IMR-90 (cell line): ENCODE measurements around the gene MEIKIN. TPM values are rescaled to one million over a fixed set of nuclear protein-coding genes. Genes with fewer than 3 reads are reported as not detected.

ENCODE experiments used
- ATAC-seq: fragments of 200-7000 bp; cut with Tn5 transposase; 2 replicates; pipeline ENCODE4 v1.9.1; 2020; ENCODE audit warnings: low read depth, mild to moderate bottlenecking, moderate library complexity
- BruUV-seq: library from RNA; stranded (reverse); fragments of 400-500 nt; replicated peaks from 2 replicates; lab custom pipeline; 2021; lab: Mats Ljungman, UMichigan
- CTCF ChIA-PET: fragments of 300-600 bp; formaldehyde crosslinking; extraction: SDS; loops from one replicate; lab custom pipeline; 2021; ENCODE audit warnings: antibody characterized with exemption; lab: Yijun Ruan, JAX
- POLR2A ChIA-PET: fragments of 300-600 bp; sonication (Branson Sonifier 250); formaldehyde crosslinking; loops from one replicate; lab custom pipeline; 2022; ENCODE audit warnings: antibody characterized with exemption; ENCODE audit not compliant: unreplicated experiment; lab: Charles Lee
- DNase-seq: peaks from one replicate; pipeline ENCODE4 v3.0.0; 2013
- H2AFZ ChIP-seq: replicated peaks from 2 replicates; pipeline ENCODE3; 2013; ENCODE audit warnings: low read length, mild to moderate bottlenecking; ENCODE audit not compliant: poor library complexity
- H2AK5ac ChIP-seq: 2 replicates; pipeline ENCODE4 v1.6.1; 2013; ENCODE audit warnings: low read depth, low read length, inconsistent platforms
- H2AK9ac ChIP-seq: replicated peaks from 2 replicates; pipeline ENCODE3; 2013; ENCODE audit warnings: mild to moderate bottlenecking, low read depth, low read length, moderate library complexity; ENCODE audit not compliant: poor library complexity
- H2BK120ac ChIP-seq: 2 replicates; pipeline ENCODE4 v1.6.1; 2013; ENCODE audit warnings: low read depth, low read length, inconsistent platforms
- H2BK15ac ChIP-seq: 3 replicates; pipeline ENCODE4 v1.6.1; 2013; ENCODE audit warnings: low read depth, low read length, inconsistent platforms
- H2BK20ac ChIP-seq: 2 replicates; pipeline ENCODE4 v1.6.1; 2013; ENCODE audit warnings: low read depth, mild to moderate bottlenecking, inconsistent platforms, low read length, moderate library complexity
- H2BK5ac ChIP-seq: 2 replicates; pipeline ENCODE4 v1.6.1; 2013; ENCODE audit warnings: mild to moderate bottlenecking, low read depth, low read length, inconsistent platforms; ENCODE audit not compliant: poor library complexity, severe bottlenecking
- H3K14ac ChIP-seq: replicated peaks from 2 replicates; pipeline ENCODE4 v1.6.1; 2013; ENCODE audit warnings: low read depth, low read length, inconsistent platforms
- H3K18ac ChIP-seq: 2 replicates; pipeline ENCODE4 v1.6.1; 2013; ENCODE audit warnings: low read depth, low read length, control low read depth
- H3K23ac ChIP-seq: 2 replicates; pipeline ENCODE4 v1.6.1; 2013; ENCODE audit warnings: low read depth, low read length, inconsistent platforms
- H3K27ac ChIP-seq: 2 replicates; pipeline ENCODE4 v1.5.1; 2013; ENCODE audit warnings: mild to moderate bottlenecking, control low read depth, low read length; ENCODE audit not compliant: insufficient read depth
- H3K27me3 ChIP-seq: 2 replicates; pipeline ENCODE4 v1.6.1; 2013; ENCODE audit warnings: low read length; ENCODE audit not compliant: control insufficient read depth, insufficient read depth
- H3K36me3 ChIP-seq: 2 replicates; pipeline ENCODE4 v1.6.1; 2013; ENCODE audit warnings: low read length, mixed read lengths; ENCODE audit not compliant: control insufficient read depth, insufficient read depth
- H3K4ac ChIP-seq: 2 replicates; pipeline ENCODE4 v1.6.1; 2013; ENCODE audit warnings: low read depth, low read length, inconsistent platforms
- H3K4me1 ChIP-seq: 2 replicates; pipeline ENCODE4 v1.6.1; 2013; ENCODE audit warnings: low read length, mixed read lengths; ENCODE audit not compliant: control insufficient read depth, insufficient read depth
- H3K4me2 ChIP-seq: 2 replicates; pipeline ENCODE4 v1.6.1; 2013; ENCODE audit warnings: low read depth, mild to moderate bottlenecking, control low read depth, low read length, moderate library complexity
- H3K4me3 ChIP-seq: 2 replicates; pipeline ENCODE4 v1.5.1; 2013; ENCODE audit warnings: low read depth, mild to moderate bottlenecking, control low read depth, low read length, moderate library complexity; ENCODE audit not compliant: insufficient read depth
- H3K56ac ChIP-seq: 2 replicates; pipeline ENCODE4 v1.6.1; 2013; ENCODE audit warnings: low read length, inconsistent platforms; ENCODE audit not compliant: insufficient read depth; ENCODE audit errors: extremely low read depth
- H3K79me1 ChIP-seq, 2 experiments: 2 replicates each; pipeline ENCODE4 v1.6.1; 2013; ENCODE audit warnings: low read length in 2 of 2, inconsistent platforms in 1 of 2, low read depth in 1 of 2
- H3K9ac ChIP-seq: 2 replicates; pipeline ENCODE4 v1.6.1; 2013; ENCODE audit warnings: low read depth, low read length, control low read depth
- H3K9me1 ChIP-seq: 2 replicates; pipeline ENCODE4 v1.6.1; 2013; ENCODE audit warnings: low read length, inconsistent platforms; ENCODE audit not compliant: insufficient read depth
- H3K9me3 ChIP-seq: 2 replicates; pipeline ENCODE4 v1.6.1; 2013; ENCODE audit warnings: low read length; ENCODE audit not compliant: control insufficient read depth, insufficient read depth
- H4K20me1 ChIP-seq: 2 replicates; pipeline ENCODE4 v1.6.1; 2013; ENCODE audit warnings: low read length, inconsistent platforms; ENCODE audit not compliant: insufficient read depth
- H4K5ac ChIP-seq: 2 replicates; pipeline ENCODE4 v1.6.1; 2013; ENCODE audit warnings: mild to moderate bottlenecking, low read depth, low read length, control low read depth
- H4K8ac ChIP-seq, 2 experiments: 2 replicates each; pipeline ENCODE4 v1.6.1; 2013; ENCODE audit warnings: low read depth in 2 of 2, low read length in 2 of 2, control low read depth in 1 of 2, inconsistent platforms in 1 of 2
- H4K91ac ChIP-seq: 2 replicates; pipeline ENCODE4 v1.6.1; 2013; ENCODE audit warnings: low read depth, low read length, inconsistent platforms; ENCODE audit not compliant: insufficient read depth
- BHLHE40 ChIP-seq: fragments of 150-350 bp; IDR thresholded peaks from 2 replicates; pipeline ENCODE4 v1.6.1; 2016; ENCODE audit warnings: mild to moderate bottlenecking, low read depth, low read length
- CEBPB ChIP-seq: IDR thresholded peaks from 2 replicates; pipeline ENCODE4 v1.6.1; 2012; ENCODE audit warnings: low read depth, low read length, improper control_type of control experiment
- CHD1 ChIP-seq: IDR thresholded peaks from 2 replicates; pipeline ENCODE4 v1.6.1; 2012; ENCODE audit warnings: low read depth, low read length, improper control_type of control experiment
- FOS ChIP-seq: fragments of 150-350 bp; IDR thresholded peaks from 2 replicates; pipeline ENCODE4 v1.6.1; 2016; ENCODE audit warnings: low read depth, low read length
- MAZ ChIP-seq: IDR thresholded peaks from 2 replicates; pipeline ENCODE4 v1.6.1; 2012; ENCODE audit warnings: low read depth, mild to moderate bottlenecking, low read length, improper control_type of control experiment, moderate library complexity, borderline replicate concordance
- MXI1 ChIP-seq: IDR thresholded peaks from 2 replicates; pipeline ENCODE4 v1.6.1; 2012; ENCODE audit warnings: low read depth, mild to moderate bottlenecking, low read length, moderate library complexity, borderline replicate concordance
- NFE2L2 ChIP-seq: fragments of 150-350 bp; IDR thresholded peaks from 2 replicates; pipeline ENCODE4 v1.6.1; 2016; ENCODE audit warnings: low read depth, mild to moderate bottlenecking, low read length
- POLR2A ChIP-seq: IDR thresholded peaks from 2 replicates; pipeline ENCODE4 v1.6.1; 2012; ENCODE audit warnings: mild to moderate bottlenecking, low read depth, low read length
- RAD21 ChIP-seq: IDR thresholded peaks from 2 replicates; pipeline ENCODE4 v1.6.1; 2012; ENCODE audit warnings: low read length, improper control_type of control experiment
- RCOR1 ChIP-seq: IDR thresholded peaks from 2 replicates; pipeline ENCODE4 v1.6.1; 2012; ENCODE audit warnings: mild to moderate bottlenecking, low read length, improper control_type of control experiment; ENCODE audit not compliant: insufficient replicate concordance
- SMC3 ChIP-seq: fragments of 150-350 bp; IDR thresholded peaks from 2 replicates; pipeline ENCODE4 v1.6.1; 2016; ENCODE audit warnings: low read depth, mild to moderate bottlenecking, antibody characterized with exemption, low read length, moderate library complexity
- USF2 ChIP-seq: fragments of 150-350 bp; IDR thresholded peaks from 2 replicates; pipeline ENCODE4 v1.6.1; 2017; ENCODE audit warnings: mild to moderate bottlenecking, antibody characterized with exemption, low read length, low read depth
- WGBS, 2 experiments: methylation state at CpG; one replicate each; pipeline versions ENCODE4 v1.1.5 to v1.1.7; 2013; ENCODE audit warnings: missing lambda C conversion rate in 2 of 2; ENCODE audit not compliant: insufficient read length in 1 of 2; ENCODE audit errors: extremely low coverage in 2 of 2; 5-methylcytosine and 5-hydroxymethylcytosine counted together
- dilution Hi-C: fragments of 300-500 bp; cut with HindIII; formaldehyde crosslinking; loops from one replicate; pipeline ENCODE4 v1.14.3; 2018; ENCODE audit warnings: low sequenced_read_pairs; ENCODE audit not compliant: unreplicated experiment
- in situ Hi-C: fragments of 300-500 bp; cut with MboI; formaldehyde crosslinking; loops from 3 replicates; pipeline ENCODE4 v1.14.3; 2019; ENCODE audit warnings: low sequenced_read_pairs, inconsistent platforms, mixed read lengths
- intact Hi-C: fragments of 100-400 bp; cut with micrococcal nuclease; formaldehyde crosslinking; loops from 2 replicates; pipeline ENCODE4 v1.10.0; 2022
- polyA plus RNA-seq, 3 experiments: library from polyadenylated mRNA; depleted of rRNA; stranded (reverse); fragments of >200 nt; gene quantifications; 2 replicates each; pipeline ENCODE4 v1.2.3, GENCODE V29; 2012; ENCODE audit warnings: low replicate concordance in 1 of 3
- total RNA-seq: library from RNA; depleted of rRNA; stranded (reverse); fragments of >200 nt; gene quantifications from 2 replicates; pipeline ENCODE4 v1.2.3, GENCODE V29; 2012
- TF ChIP-seq, protein P1 (sequence below): fragments of 150-350 bp; IDR thresholded peaks from 2 replicates; pipeline ENCODE4 v1.6.1; 2016; ENCODE audit warnings: low read depth, mild to moderate bottlenecking, low read length, moderate library complexity, borderline replicate concordance
- TF ChIP-seq, protein P2 (sequence below): conservative IDR thresholded peaks from 2 replicates; pipeline ENCODE4 v1.5.1; 2012; ENCODE audit warnings: mild to moderate bottlenecking, low read depth, low read length, improper control_type of control experiment

MEIKIN gene
- total and polyA plus RNA-seq, 2 of the 4 experiments (the other 2 are of a cell fraction) = not detected

- dilution Hi-C loops = no loop called here
- TF ChIP-seq USF2 (no peak), RAD21 (no peak), RCOR1 (no peak), MAZ (no peak), CEBPB (no peak), SMC3 (no peak), MXI1 (no peak), NFE2L2 (no peak), BHLHE40 (no peak), CHD1 (no peak), POLR2A (no peak), FOS (no peak)
- TF ChIP-seq, protein P1, sequence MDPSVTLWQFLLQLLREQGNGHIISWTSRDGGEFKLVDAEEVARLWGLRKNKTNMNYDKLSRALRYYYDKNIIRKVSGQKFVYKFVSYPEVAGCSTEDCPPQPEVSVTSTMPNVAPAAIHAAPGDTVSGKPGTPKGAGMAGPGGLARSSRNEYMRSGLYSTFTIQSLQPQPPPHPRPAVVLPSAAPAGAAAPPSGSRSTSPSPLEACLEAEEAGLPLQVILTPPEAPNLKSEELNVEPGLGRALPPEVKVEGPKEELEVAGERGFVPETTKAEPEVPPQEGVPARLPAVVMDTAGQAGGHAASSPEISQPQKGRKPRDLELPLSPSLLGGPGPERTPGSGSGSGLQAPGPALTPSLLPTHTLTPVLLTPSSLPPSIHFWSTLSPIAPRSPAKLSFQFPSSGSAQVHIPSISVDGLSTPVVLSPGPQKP = no peak
- TF ChIP-seq, protein P2, sequence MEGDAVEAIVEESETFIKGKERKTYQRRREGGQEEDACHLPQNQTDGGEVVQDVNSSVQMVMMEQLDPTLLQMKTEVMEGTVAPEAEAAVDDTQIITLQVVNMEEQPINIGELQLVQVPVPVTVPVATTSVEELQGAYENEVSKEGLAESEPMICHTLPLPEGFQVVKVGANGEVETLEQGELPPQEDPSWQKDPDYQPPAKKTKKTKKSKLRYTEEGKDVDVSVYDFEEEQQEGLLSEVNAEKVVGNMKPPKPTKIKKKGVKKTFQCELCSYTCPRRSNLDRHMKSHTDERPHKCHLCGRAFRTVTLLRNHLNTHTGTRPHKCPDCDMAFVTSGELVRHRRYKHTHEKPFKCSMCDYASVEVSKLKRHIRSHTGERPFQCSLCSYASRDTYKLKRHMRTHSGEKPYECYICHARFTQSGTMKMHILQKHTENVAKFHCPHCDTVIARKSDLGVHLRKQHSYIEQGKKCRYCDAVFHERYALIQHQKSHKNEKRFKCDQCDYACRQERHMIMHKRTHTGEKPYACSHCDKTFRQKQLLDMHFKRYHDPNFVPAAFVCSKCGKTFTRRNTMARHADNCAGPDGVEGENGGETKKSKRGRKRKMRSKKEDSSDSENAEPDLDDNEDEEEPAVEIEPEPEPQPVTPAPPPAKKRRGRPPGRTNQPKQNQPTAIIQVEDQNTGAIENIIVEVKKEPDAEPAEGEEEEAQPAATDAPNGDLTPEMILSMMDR = no peak
Measured at GRCh38 chr5:131786900-131787692, 158.4 kb downstream of the MEIKIN start.

More at GRCh38 chr5:131786900-131787692, 158.4 kb downstream of the MEIKIN start:
- Histone ChIP-seq H4K5ac (no peak overlapping the region), H2AFZ (no peak overlapping the region), H3K9me3 (no peaks in the 10 kb centered on the region), H2AK5ac (no peak overlapping the region), H3K23ac (no peak overlapping the region), H3K36me3 (peaks cover under 1% of the 10 kb centered on the region; the same call in 1 of the 2 replicates), H3K4me2 (no peak overlapping the region), H3K18ac (no peak overlapping the region), H4K8ac (no peak overlapping the region), H4K91ac (no peak overlapping the region), H2BK5ac (no peak overlapping the region), H2BK120ac (no peak overlapping the region), H3K14ac (no peak overlapping the region), H3K56ac (no peak overlapping the region), H3K4me3 (no peak overlapping the region), H3K4ac (no peak overlapping the region), H2BK20ac (no peak overlapping the region), H3K27ac (no peak overlapping the region), H3K9ac (no peak overlapping the region), H3K9me1 (no peaks in the 10 kb centered on the region; the same call in 1 of the 2 replicates), H4K20me1 (peaks cover 85% of the 10 kb centered on the region), H2AK9ac (no peak overlapping the region), H2BK15ac (no peak overlapping the region), H3K27me3 (no peaks in the 10 kb centered on the region), H3K4me1 (0 out of 2 replicates have a peak, but pooled peaks cover 2% of the 10 kb centered on the region), H3K79me1 (peaks cover 18 to 38% of the 10 kb centered on the region in 2 experiments)
- CTCF ChIA-PET = interaction anchor here (2.0 kb wide), 1 partner anchor 10 kb away, joined by 7 read pairs; the partner anchor contains the start of gene FNIP1
- ATAC-seq (peak; percentile 11; the same call in 1 of the 2 replicates), DNase-seq (no peak)
- BruUV-seq = no TSS peak
- intact Hi-C loops = no loop called here
- POLR2A ChIA-PET = interaction anchor here (0.6 kb wide), 1 partner anchor 1814 kb away, joined by 3 read pairs; no protein-coding TSS in a partner anchor
- in situ Hi-C loops = no loop called here
- no CpG with 5 or more reads among the region's 4 CpGs for WGBS, 2 experiments
